NCI-H146 (cell line): ENCODE results near the gene MDM4.
"Not testable (repeated sequence)": the region's sequence is repeated elsewhere in the genome, so short reads cannot be mapped to it uniquely, and the experiment has no call there.

Experiments
- DNase-seq: peaks from one replicate; lab custom pipeline; 2025; lab: John Stamatoyannopoulos, UW

Gene MDM4

DNA sequence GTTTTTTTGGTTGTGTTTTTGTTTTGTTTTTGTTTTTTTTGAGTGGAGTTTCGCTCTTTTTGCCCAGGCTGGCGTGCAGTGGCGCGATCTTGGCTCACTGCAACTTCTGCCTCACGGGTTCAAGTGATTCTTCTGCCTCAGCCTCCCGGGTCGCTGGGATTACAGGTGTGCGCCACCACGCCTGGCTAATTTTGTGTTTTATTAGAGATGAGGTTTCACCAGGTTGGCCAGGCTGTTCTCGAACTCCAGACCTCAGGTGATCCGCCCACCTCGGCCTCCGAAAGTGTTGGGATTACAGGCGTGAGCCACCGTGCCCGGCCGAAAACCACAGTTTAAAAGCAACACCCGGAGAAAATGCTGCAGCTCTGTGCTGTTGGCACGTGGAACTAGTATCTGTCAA lies 1.2 kb downstream of the MDM4 start:
- DNase-seq, result not testable (repeated sequence)

DNA sequence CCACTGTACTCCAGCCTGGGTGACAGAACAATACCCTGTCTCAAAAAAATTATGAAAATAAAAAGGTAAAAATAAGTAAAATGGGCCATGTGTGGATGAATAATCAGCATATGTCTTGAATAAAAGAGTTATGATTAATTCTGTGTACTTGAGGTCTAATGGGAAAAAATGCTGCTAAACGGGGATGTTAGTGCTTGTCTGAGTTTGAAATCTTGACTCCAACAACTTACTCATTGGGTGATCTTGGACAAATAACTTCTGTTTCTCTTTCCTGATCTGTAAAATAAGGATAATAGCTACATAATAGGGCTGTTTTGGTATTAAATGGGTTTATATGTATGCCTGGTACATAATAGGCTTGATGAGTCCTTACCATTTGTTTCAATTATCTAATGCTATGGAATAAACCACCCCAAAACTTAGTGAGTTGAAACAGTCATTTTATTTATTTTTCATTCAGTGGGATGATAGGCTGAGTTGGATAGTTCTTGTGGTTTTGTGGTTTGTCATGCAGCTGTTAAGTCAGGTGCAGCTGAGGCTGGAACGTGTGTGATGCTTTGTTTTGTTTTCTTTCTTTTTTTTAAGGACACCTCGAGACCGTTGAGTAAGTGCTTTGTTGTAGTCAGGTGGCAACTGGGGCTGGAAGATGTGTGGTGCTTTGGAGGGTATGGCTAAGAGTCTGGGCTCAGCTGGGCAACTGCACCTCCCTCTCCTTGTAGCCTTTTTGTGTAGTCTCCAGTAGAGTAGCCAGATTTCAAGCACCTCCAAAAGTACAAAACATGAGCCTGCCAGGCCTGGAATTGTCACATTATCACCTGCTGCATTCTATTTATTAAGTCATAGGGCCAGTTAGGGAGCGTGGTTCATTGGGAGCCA lies 4.9 kb downstream of the MDM4 start:
- no peak for DNase-seq

DNA sequence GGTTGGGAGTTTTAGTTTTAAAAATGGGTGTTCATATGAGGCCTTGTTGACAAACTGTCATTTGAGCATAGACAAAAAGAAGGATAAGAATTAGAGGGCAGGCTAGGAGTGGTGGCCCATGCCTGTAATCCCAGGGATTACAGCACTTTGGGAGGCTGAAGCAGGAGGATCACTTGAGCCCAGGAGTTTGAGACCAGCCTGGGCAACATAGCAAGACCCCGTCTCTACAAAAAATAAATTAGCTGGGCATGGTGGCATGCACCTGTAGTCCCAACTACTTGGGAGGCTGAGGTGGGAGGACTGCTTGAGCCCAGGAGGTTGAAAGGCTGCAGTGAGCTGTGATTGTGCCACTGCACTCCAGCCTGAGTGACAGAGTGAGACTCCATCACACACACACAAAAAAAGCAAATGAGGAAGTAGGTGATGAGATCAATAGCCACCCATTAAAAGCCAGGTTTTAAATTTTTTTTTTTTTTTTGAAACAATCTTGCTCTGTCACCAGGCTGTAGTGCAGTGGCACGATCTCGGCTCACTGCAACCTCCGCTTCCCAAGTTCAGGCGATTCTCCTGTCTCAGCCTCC lies 5.8 kb downstream of the MDM4 start:
- DNase-seq, result not testable (repeated sequence)

DNA sequence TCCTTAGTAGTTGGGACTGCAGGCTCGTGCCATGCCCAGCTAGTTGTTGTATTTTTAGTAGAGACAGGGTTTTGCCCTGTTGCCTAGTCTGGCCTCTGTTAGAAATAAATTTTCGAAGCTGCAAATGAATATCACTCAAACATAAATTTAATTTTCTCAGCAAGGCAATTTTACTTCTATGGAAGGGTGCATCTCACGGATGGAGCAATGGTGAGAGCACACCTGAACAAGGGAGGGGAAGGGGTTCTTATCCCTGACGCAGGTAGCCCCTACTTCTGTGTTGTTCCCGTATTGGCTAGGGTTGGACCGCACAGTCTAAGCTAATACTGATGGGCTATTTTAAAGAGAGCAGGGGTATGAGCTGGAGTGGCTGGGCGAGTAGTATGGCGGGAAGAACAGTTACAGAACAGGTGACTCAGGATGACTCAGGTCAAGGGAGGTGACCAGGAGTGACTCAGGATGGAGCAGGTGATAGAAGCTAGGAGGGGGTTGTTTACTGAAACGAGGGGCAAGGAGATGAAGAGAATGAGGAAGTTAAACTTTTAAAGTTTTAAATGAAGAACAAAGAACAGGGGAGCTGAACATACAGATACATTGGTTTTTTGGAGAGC lies 7.5 kb downstream of the MDM4 start:
- DNase-seq, result no peak

DNA sequence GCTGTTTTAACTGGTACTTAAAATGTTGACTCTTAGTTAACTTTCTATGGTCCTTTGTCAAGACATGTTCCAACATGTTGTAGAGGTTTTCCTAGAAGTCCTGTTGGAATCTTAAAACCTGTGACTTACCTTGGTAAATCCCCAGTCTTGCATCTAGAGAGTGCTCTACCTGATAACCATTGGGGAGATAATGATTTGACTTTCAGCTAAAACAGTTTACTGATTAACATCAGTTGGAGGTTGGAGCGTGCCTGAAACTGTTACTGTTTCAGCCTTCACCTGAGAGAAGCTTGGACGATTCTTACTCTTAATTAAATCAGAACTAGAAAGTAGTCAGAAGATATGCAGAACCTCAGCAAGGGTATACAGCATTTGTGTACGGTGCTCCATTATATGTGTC lies 8.8 kb downstream of the MDM4 start:
- DNase-seq, result no peak

DNA sequence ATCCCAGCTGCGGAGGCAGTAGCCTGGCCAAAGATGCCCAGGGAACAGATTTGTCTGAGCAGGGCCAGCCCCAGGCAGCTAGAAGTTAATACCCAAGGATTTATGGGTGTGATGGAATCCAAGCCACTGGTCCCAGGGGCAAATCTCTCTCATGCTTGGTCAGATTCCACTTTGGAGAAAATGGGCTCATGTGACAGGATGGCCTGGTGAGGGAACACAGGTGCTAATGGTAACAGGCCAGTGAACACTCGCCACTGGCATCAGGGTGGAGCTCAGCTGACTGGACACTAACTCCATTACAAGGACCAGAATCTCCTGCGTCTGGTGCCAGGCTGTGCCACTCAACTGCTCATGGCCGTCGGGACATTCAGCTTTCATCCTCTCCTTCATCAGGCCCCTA lies 12.0 kb downstream of the MDM4 start:
- no peak for DNase-seq

DNA sequence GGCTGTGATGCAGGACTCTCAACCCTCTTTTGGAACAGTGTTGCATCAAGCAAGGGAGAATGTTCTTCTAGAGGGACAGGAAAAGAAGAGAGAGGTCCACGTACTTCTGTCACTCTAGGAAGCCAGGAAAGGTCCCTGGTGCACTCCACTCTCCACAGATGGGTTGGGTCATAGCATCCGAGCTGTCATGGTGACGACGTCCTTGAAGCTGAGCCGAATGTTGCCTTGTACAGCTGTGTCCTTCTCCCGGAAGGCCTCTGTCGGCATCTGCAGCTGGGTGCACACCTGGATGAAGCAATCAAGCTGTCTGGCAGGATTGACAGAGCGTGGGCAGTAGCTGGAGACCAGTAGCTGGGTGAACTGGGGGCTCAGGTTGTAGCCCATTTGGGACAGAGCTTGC lies 12.5 kb downstream of the MDM4 start:
- no peak for DNase-seq

DNA sequence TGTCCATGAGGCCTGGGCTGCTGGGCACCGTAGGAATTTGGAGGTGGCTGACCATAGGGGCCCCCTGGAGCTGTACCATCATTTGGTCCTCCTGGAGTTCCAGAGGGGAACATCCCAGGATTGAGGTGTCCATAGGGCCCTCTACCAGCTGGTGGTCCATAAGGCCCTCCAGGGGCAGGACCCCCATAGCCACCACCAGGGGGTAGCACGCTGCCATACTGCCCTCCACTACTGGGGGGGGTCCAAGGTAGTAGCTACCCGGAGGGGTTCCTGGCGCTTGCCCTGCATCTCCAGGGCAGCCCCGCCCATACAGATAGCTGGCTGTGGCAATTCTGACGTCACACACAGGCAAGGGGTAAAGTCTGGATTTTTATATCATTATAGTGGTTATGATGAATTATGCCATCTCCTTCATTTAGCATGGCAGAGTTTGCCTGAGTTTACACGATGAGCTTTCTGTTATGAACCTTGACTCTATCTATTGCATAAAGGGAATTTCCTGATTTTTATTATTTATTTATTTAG lies 13.2 kb downstream of the MDM4 start:
- DNase-seq, result no peak

DNA sequence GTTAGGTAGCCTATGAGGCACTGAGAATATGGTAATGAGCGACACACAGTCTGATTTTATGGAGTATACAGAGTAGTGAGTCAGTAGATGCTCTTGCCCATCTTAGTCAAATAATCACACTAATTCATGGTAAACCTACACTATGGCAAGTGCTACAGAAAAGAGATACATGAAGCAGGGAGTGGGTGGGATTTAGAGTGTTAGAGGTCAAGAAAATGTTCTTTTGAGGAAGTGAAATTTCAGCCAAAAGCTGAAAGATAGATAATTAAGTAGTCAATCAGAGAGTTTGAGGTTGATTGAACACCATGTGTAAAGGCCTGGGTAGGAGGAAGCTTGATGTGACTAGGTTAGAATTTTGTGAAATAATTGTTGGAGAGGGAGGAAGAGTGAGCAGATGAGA lies 14.7 kb downstream of the MDM4 start:
- no peak for DNase-seq

DNA sequence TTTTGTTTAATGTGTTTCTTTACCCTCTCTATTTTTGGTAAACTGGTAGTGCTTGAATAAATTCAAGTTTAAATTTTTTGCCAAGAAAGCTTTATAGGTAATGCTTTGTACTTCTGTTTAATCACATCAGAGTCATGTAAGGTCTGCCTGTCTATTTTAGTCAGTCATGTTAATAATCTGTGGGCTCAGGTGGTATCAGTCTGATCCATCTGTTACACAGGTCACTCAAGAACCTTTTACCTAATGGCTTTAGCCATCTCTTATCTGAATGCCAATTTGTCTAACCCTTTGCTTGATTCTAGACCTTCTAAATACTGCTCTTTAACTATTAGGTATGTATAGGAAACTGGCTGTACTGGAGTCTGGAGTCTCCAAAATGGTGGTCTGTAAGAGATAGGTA lies 16.6 kb downstream of the MDM4 start:
- no peak for DNase-seq

DNA sequence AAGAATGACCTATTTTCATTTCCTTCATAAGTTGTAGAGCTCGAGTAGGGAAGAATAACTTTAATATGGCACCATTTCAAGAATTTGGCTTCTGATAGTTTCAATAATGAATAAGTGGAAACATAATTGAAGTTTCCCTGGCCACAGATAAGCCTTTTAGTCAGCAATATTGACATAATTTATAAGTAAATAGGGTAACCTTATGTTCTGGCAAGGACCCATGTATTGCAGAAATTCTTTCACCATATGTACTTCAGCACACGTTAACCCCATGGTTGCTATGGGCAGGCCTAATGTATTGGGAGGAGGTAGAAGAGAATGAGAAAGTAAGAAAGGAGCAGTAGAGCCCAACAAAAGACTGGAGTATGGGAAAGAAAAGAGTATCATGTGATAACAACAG lies 25.4 kb downstream of the MDM4 start:
- DNase-seq, result no peak

DNA sequence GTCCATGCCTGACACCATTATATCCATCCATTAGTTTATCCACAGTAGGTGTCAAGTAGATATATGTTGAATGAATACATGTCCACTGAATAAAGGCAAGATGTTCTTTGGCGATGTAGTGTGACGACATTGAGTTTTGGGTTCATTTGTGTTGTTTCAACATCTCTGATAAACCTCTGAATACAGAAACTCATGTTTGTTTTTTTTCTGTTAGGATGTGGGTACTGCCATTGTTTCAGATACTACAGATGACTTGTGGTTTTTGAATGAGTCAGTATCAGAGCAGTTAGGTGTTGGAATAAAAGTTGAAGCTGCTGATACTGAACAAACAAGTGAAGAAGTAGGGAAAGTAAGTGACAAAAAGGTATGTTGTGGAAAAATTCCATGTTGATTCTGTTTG lies 28.1 kb downstream of the MDM4 start:
- DNase-seq, result no peak

DNA sequence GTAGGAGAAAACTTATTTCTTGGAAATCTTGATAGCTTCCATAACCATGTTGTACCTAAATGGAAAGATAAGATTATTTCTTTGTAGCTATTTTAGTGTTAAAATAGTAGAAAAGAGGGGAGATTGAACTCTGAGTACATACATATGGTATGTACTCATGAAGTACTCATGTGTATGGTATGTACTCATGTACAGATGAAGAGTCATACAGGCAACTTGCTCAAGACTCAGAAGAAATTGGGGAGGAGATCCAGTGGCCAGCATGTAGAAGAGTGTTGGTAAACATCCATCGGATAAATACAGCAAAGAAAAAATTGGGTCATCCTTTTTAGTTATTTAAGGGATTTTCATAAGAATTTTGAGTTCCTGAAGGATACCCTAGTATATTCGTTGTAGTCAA lies 29.0 kb downstream of the MDM4 start:
- no peak for DNase-seq

DNA sequence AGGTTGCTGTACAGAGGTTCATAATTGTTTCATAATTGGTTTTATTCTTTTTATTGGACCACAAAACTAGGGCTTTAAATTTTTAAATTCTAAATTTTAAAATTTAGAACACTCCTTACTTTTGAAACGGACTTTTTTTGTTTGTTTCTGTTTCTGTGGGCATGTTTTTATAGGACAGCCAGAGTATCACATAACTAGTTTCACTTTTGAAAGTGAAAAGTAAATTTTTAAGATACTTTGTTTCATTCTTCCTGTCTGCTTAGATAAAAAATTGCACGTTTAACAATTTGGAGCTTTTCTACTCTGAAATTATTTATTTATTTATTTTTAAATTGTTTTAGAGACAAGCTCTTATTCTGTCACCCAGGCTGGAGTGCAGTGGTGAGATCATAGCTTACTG lies 29.7 kb downstream of the MDM4 start:
- DNase-seq, result no peak

DNA sequence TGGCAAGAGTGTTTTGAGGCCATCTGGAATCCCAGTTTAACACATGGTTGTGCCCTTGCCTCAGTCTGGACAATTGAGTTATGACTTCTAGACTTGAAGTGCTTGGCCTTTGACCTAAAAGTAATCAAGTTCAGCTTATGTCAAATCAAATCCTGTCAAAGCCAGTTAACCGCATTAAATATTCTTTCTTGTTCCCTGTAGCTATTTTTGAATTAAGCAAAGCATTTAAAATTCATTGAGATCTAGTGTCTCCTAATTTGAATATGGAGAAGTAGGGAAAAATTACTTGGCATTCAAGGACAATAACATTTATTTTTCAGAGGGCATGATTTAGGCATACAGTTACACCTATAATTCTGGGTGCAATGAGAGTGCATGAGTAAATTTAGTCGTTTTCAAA lies 32.1 kb downstream of the MDM4 start:
- no peak for DNase-seq

DNA sequence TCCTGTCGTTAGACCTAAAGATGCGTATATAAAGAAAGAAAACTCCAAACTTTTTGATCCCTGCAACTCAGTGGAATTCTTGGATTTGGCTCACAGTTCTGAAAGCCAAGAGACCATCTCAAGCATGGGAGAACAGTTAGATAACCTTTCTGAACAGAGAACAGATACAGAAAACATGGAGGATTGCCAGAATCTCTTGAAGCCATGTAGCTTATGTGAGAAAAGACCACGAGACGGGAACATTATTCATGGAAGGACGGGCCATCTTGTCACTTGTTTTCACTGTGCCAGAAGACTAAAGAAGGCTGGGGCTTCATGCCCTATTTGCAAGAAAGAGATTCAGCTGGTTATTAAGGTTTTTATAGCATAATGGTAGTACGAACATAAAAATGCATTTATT lies 33.1 kb downstream of the MDM4 start:
- DNase-seq, result no peak

DNA sequence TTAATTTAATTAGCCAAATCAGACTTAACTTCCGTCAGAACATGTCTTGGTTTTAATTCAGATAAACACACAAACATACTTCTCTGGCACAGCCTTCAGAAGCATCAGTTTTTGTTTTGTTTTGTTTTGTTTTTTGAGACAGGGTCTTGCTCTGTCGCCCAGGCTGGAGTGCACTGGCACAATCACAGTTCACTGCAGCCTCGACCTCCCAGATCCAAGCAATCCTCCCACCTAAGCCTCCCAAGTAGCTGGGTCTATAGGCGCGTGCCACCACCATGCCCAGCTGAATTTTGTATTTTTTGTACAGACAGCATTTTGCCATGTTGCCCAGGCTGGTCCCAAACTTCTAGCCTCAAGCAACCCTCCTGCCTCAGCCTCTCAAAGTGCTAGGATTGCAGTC lies 34.7 kb downstream of the MDM4 start:
- no peak for DNase-seq

DNA sequence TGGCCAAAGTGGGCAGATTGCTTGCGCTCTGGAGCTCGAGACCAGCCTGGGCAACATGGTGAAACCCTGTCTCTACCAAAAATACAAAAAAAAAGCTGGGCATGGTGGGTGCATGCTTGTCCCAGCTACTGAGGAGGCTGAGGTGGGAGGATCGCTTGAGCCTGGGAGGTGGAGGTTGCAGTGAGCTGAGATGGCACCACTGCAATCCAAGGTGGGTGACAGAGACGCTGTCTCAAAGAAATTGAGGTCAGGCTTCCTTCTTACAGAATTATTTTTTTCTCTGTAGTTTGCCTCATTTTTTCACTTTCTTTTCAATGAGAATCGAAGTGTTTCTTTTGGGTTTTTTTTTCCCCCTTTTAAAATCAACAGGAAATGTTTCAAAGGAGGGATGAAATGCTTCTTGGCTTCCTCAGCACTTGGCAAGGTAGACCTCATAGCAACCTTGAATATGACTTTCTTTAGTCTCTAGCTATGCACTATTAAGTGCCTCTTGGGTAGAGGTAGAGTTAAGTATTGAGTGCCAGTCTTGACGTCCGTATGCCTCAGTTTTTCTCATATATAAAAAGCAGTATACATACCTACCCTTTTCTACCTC lies 40.3 kb downstream of the MDM4 start:
- DNase-seq, result no peak

DNA sequence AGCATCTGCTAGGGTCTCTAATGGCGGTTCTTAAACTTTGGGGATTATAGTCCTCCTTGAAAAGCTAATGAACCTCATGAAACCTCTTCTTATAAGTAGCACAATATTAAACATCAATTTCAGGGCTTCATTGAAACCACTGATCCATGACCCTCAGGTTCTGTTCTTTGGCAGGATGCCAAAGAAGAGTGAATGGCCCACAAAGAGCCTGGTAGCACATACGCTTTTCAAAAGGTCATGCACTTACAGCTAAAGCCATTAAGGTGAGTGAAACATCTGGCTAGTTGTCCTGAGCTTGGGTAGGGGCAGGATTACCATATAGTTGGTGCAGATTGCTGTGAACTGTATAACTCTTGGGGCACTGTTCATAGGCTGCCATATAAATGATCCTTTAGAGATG lies 42.3 kb downstream of the MDM4 start:
- DNase-seq, result peak; percentile 50

DNA sequence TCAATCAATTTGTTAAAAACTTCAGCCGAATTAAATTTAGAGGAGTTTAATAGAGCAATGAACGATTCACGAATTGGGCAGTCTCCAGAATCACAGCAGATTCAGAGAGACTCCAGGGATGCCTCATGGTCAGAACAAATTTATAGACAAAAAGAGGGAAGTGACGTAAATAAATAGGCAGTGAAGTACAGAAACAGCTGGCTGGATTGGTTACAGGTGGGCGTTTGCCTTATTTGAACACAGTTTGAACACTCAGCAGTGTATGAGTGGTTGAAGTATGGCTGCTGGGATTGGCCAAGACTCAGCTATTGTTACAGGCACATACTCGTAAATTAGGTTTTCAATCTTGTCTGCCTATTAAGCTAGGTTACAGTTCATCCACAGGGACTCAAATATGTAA lies 43.8 kb downstream of the MDM4 start:
- not testable (repeated sequence) for DNase-seq

DNA sequence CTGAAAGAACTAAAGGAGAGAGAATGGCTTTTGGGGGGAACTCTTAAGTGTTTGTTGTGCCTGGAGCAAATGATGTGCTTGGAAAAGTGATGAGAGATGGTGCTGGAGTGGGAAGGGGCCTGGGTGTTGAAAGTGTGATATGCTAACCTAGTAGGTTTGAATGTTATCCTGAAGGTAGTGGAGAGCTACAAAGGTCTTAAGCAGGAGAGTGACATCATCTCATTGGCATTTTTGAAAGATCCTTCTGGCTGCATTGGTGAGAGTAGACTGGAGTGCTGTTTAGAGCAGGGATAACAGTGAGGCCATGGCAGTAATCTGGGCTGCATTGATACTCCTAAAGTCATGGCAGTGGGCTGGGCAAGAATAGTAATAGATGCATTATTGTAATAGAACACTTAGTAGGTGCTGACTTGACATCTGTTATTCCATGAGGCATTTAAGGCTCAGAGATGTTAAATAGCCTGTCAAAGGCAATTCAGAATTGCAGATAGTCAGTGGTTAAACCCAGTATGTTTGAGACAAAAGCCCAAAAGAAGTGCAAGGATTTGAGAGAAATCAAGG lies 44.5 kb downstream of the MDM4 start:
- DNase-seq, result no peak
